NCI-H1105 (cell line): ENCODE data around the gene MKI67.
"Not testable (repeated sequence)": the region's sequence is repeated elsewhere in the genome, so short reads cannot be mapped to it uniquely, and the experiment has no call there.

Source experiments
- DNase-seq: peaks from one replicate; lab custom pipeline; 2025; lab: John Stamatoyannopoulos, UW

Gene MKI67

GRCh38 chr10:128125944-128126764 is at the start of gene MKI67:
Gene MKI67 (minus strand): TSS chr10:128126423. CDS start chr10:128125667, 756 bp downstream.
- peak; percentile 75 for DNase-seq

- DNase-seq: no peak
Observed at GRCh38 chr10:128174581-128175559, 48.6 kb upstream of the MKI67 start.

- no peak for DNase-seq
Observed at GRCh38 chr10:128173386-128173785, 47.2 kb upstream of the MKI67 start.

- no peak for DNase-seq
Observed at GRCh38 chr10:128172756-128173155, 46.5 kb upstream of the MKI67 start.

- no peak for DNase-seq
Observed at GRCh38 chr10:128169811-128170379, 43.7 kb upstream of the MKI67 start.

GRCh38 chr10:128167926-128168520 is 41.8 kb upstream of the MKI67 start:
- DNase-seq: no peak

GRCh38 chr10:128167123-128167522 is 40.9 kb upstream of the MKI67 start:
- not testable (repeated sequence) for DNase-seq

- DNase-seq: no peak
Observed at GRCh38 chr10:128166151-128166550, 39.9 kb upstream of the MKI67 start.

GRCh38 chr10:128165536-128165935 is 39.3 kb upstream of the MKI67 start:
- no peak for DNase-seq

GRCh38 chr10:128163701-128164100 is 37.5 kb upstream of the MKI67 start:
- DNase-seq: no peak

GRCh38 chr10:128161031-128161430 is 34.8 kb upstream of the MKI67 start:
- DNase-seq: no peak

GRCh38 chr10:128160297-128160711 is 34.1 kb upstream of the MKI67 start:
- DNase-seq: no peak

- no peak for DNase-seq
Observed at GRCh38 chr10:128158021-128158795, 32.0 kb upstream of the MKI67 start.

- DNase-seq: no peak
Observed at GRCh38 chr10:128156999-128157755, 31.0 kb upstream of the MKI67 start.

- no peak for DNase-seq
Observed at GRCh38 chr10:128152741-128153580, 26.7 kb upstream of the MKI67 start.

GRCh38 chr10:128151031-128151430 is 24.8 kb upstream of the MKI67 start:
- DNase-seq: no peak

- no peak for DNase-seq
Observed at GRCh38 chr10:128150561-128150960, 24.3 kb upstream of the MKI67 start.

GRCh38 chr10:128150045-128150493 is 23.8 kb upstream of the MKI67 start:
- DNase-seq: no peak

GRCh38 chr10:128149267-128150014 is 23.2 kb upstream of the MKI67 start:
- DNase-seq: no peak
